Lung (tissue), 12 donors: Measurements from ENCODE around the gene KCND2. TPM values are rescaled to one million over a fixed set of nuclear protein-coding genes. Genes with fewer than 3 reads are reported as not detected.

Source experiments
- ATAC-seq: fragments of 200-7000 bp; cut with Tn5 transposase; one replicate; pipeline ENCODE4 v1.9.1; 2020; ENCODE audit warnings: moderate number of reproducible peaks; ENCODE audit not compliant: insufficient read depth, low FRiP score
- DNase-seq, 3 donors: peaks; one replicate each; pipeline ENCODE4 v3.0.0-alpha.2; 2013 to 2017
- H3K27ac ChIP-seq, 2 donors: one replicate each; pipeline ENCODE4 v1.5.1; 2013; ENCODE audit warnings: mild to moderate bottlenecking in 2 of 2, moderate library complexity in 2 of 2, control low read depth in 1 of 2, inconsistent platforms in 1 of 2, low read depth in 1 of 2, low read length in 1 of 2
- H3K27me3 ChIP-seq, 3 donors: one replicate each; pipeline ENCODE4 v1.5.1; 2013; ENCODE audit warnings: low read length in 2 of 3; ENCODE audit not compliant: control insufficient read depth in 3 of 3, insufficient read depth in 3 of 3
- H3K36me3 ChIP-seq, 4 donors: one replicate each; pipeline ENCODE4 v1.5.1; 2013; ENCODE audit warnings: low read length in 4 of 4, mild to moderate bottlenecking in 1 of 4, moderate library complexity in 1 of 4; ENCODE audit not compliant: control insufficient read depth in 4 of 4, insufficient read depth in 4 of 4
- H3K4me1 ChIP-seq, 5 donors: one replicate each; pipeline ENCODE4 v1.5.1; 2013; ENCODE audit warnings: low read length in 5 of 5, mild to moderate bottlenecking in 2 of 5, moderate library complexity in 1 of 5; ENCODE audit not compliant: control insufficient read depth in 5 of 5, insufficient read depth in 5 of 5
- H3K4me3 ChIP-seq: one replicate; pipeline ENCODE4 v1.5.1; 2013; ENCODE audit warnings: mild to moderate bottlenecking, control low read depth, moderate library complexity
- H3K9ac ChIP-seq, 2 donors: one replicate each; pipeline ENCODE4 v1.5.1; 2013; ENCODE audit warnings: low read length in 2 of 2, control low read depth in 1 of 2; ENCODE audit not compliant: insufficient read depth in 1 of 2
- H3K9me3 ChIP-seq, 4 donors: one replicate each; pipeline ENCODE4 v1.5.1; 2013; ENCODE audit warnings: low read length in 3 of 4, mild to moderate bottlenecking in 1 of 4, moderate library complexity in 1 of 4; ENCODE audit not compliant: control insufficient read depth in 4 of 4, insufficient read depth in 3 of 4
- WGBS, 2 donors: extraction: QIAGEN DNeasy Blood & Tissue Kit; methylation state at CpG; one replicate each; pipeline ENCODE4 v1.1.7; 2013; 5-methylcytosine and 5-hydroxymethylcytosine counted together
- polyA plus RNA-seq, 2 donors: library from polyadenylated mRNA; stranded (reverse); fragments of 200-250 nt; gene quantifications; one replicate each; pipeline ENCODE4 v1.2.1, GENCODE V29; 2013
- total RNA-seq, 2 donors: library from RNA; depleted of rRNA in 1 of 2; stranded (reverse); fragments of >200 nt in 1 of 2; gene quantifications; one replicate each; pipeline ENCODE4 v1.2.1, GENCODE V29; 2014 to 2021
- TF ChIP-seq, protein P1 (sequence below): IDR thresholded peaks from 2 replicates; pipeline ENCODE4 v1.5.1; 2012; ENCODE audit warnings: mild to moderate bottlenecking; ENCODE audit errors: control extremely low read depth, extremely low read depth
- donor health status: control.
- donor health status: control.
- donor health status: Bipolar disorder and iron deficiency.
- donor health status: healthy.
- donor health status: DM: yes; HTN: yes; CAD: no.

Gene KCND2
- total and polyA plus RNA-seq, 4 donors = 0.03 to 1.1 (median 0.10) TPM

DNA sequence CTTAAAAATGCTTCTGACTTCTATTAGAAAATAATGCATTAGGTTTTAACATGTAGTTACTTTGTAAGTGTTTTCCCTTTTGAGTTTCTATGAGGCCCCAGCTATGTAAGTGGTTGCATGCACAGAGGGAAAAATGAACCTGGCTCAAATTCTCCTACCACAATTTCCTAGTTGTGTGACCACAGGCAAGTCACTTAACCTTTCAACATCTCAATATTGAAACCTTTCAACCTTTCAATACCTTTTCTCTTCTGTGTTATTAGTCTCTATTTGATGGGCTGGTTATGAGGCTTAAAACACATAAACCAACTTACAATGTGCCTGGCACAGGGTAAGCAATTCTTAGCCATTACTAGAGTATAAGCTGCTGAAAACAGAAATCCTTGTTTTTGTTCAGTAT, 203.0 kb downstream of the KCND2 start:
- no peaks in the 10 kb centered on the region for H3K36me3 ChIP-seq
- H3K4me3 ChIP-seq = no peak overlapping the region
- no peaks in the 10 kb centered on the region for H3K27me3 ChIP-seq
- H3K9ac ChIP-seq = no peak overlapping the region
- TF ChIP-seq, protein P1, sequence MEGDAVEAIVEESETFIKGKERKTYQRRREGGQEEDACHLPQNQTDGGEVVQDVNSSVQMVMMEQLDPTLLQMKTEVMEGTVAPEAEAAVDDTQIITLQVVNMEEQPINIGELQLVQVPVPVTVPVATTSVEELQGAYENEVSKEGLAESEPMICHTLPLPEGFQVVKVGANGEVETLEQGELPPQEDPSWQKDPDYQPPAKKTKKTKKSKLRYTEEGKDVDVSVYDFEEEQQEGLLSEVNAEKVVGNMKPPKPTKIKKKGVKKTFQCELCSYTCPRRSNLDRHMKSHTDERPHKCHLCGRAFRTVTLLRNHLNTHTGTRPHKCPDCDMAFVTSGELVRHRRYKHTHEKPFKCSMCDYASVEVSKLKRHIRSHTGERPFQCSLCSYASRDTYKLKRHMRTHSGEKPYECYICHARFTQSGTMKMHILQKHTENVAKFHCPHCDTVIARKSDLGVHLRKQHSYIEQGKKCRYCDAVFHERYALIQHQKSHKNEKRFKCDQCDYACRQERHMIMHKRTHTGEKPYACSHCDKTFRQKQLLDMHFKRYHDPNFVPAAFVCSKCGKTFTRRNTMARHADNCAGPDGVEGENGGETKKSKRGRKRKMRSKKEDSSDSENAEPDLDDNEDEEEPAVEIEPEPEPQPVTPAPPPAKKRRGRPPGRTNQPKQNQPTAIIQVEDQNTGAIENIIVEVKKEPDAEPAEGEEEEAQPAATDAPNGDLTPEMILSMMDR = no peak
- H3K9me3 ChIP-seq = no peaks in the 10 kb centered on the region
- H3K27ac ChIP-seq = no peak overlapping the region
- DNase-seq = no peak
- H3K4me1 ChIP-seq = no peaks in the 10 kb centered on the region
- no peak for ATAC-seq

DNA sequence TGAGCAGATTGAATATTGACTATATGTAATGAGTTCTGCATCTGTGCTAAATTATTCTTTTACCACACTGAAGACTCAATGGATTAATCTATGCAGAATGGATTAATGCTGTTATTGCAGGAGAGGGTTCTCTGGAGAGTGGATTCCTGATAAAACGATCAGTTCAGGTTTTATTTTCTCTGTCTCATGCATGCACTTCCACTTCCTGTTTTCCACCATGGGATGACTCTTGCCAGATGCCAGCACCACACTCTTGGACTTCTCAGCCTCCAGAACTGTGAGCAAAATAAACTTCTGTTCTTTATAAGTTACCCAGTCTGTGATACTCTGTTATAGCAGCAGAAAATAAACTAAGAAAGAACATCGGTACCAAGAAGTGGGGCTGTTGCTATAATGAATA, 207.5 kb downstream of the KCND2 start:
- H3K9ac ChIP-seq = no peak overlapping the region
- 69 to 88% methylated on average over 2 of the region's 2 CpGs for WGBS, 2 donors
- TF ChIP-seq, protein P1 = no peak
- H3K27ac ChIP-seq = no peak overlapping the region
- DNase-seq (no peak), ATAC-seq (no peak)
- H3K27me3 ChIP-seq = no peaks in the 10 kb centered on the region
- H3K9me3 ChIP-seq = no peaks in the 10 kb centered on the region
- H3K4me3 ChIP-seq = no peak overlapping the region
- no peaks in the 10 kb centered on the region for H3K36me3 ChIP-seq
- H3K4me1 ChIP-seq = no peaks in the 10 kb centered on the region

DNA sequence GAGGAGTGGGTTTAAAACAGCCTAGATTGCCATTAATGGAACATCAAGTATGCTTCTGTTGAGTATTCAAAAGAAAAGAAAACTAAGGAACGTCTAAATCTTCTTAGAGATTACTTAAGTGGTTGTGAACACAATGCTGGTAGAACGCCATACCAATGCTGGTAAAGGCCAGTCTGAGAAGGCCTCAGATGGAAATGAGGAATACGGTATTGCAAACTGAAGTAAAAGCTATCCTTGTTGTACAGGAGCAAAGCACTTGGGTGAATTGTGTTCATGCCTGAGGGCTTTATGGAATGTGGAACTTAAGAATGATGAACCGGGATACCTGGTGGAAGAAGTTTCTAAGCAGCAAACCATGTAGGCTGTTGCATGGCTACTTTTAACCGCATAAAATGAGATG, 208.0 kb downstream of the KCND2 start:
- no peak for DNase-seq
- WGBS, 2 donors = 75 to 86% methylated on average over 5 of the region's 5 CpGs
- Histone ChIP-seq H3K27me3 (no peaks in the 10 kb centered on the region), H3K4me3 (no peak overlapping the region), H3K9me3 (no peaks in the 10 kb centered on the region), H3K9ac (no peak overlapping the region), H3K4me1 (no peaks in the 10 kb centered on the region), H3K27ac (no peak overlapping the region), H3K36me3 (no peaks in the 10 kb centered on the region)
- TF ChIP-seq, protein P1 = no peak
- ATAC-seq = no peak

DNA sequence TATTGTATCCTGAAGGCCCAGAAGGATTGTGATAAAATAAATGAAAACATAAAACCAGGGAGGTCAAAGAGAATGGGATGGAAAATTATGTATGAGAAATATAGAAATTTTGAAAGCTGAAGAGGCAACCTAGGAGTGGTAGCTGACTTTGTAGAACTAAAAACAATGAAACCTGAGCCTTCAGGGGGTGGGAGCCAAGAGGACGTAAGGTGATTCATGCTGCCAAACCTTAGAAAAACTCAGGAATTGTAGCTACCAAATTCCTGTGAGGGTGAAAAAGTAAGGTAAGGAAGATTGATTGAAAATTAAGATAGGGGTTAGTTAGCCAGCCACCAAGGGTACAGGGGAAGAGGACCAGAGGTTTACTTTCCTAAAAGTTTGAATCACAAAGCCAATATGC, 213.2 kb downstream of the KCND2 start:
- Histone ChIP-seq H3K9me3 (no peaks in the 10 kb centered on the region), H3K27me3 (no peaks in the 10 kb centered on the region), H3K4me1 (no peaks in the 10 kb centered on the region), H3K4me3 (no peak overlapping the region), H3K36me3 (no peaks in the 10 kb centered on the region), H3K9ac (no peak overlapping the region), H3K27ac (no peak overlapping the region)
- ATAC-seq (no peak), DNase-seq (no peak)
- 67 to 72% methylated on average over 1 of the region's 1 CpG for WGBS, 2 donors
- TF ChIP-seq, protein P1 = no peak
